ENCODE results near the gene HSD17B12. TPM values are rescaled to one million over a fixed set of nuclear protein-coding genes. Genes with fewer than 3 reads are reported as not detected.

HSD17B12 gene
- total and polyA plus RNA-seq, 2 of the 8 experiments (the other 6 are each of a cell fraction or from before 2014, with no cell fraction given), result 46.0 to 121 TPM

DNA sequence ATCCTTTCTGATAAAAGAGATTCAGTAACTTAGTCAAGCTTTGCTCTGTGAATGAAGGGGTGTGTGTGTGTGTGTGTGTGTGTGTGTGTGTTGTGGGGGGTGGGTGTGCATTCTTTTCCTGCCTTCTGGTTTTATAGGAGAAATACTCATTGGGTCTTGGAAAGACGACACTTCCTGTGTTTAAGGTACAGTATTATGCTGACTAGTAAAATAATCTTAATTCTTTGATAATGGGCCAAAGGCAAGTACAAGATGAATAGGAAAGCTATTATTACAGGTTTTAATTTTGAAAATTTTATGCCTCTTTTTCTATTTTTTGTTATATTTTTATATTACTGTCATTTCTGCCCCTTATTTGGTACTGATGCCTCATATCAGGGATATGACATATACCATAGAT, 26.1 kb downstream of the HSD17B12 start:
- Histone ChIP-seq H3K27ac (ENCODE audit: low read depth, low read length) (no peak overlapping the region), H4K8ac (ENCODE audit: extremely low read depth, insufficient read depth, low read length) (no peak overlapping the region), H4K91ac (replicated peaks; ENCODE audit: insufficient read length, low read length) (no peak overlapping the region), H3K4me1 (replicated peaks in 1 of 4; ENCODE audit: control insufficient read depth in 3 of 4, insufficient read depth in 4 of 4, low read length in 3 of 4) (no peaks in the 10 kb centered on the region), H2AK5ac (ENCODE audit: low read depth, low read length) (no peak overlapping the region), H2AFZ (ENCODE audit: low read length) (no peak overlapping the region), H3K14ac (ENCODE audit: insufficient read length) (no peak overlapping the region), H2BK120ac (replicated peaks; ENCODE audit: low read depth, low read length) (no peak overlapping the region), H4K5ac (ENCODE audit: insufficient read length, low read depth, low read length) (no peak overlapping the region), H3K79me2 (ENCODE audit: control insufficient read depth in 1 of 2, insufficient read depth in 2 of 2, low read length in 2 of 2) (peaks cover 0 to 75% of the 10 kb centered on the region in 2 experiments; a peak in 2 of 4 replicates), H3K79me1 (ENCODE audit: low read depth, low read length) (peaks cover 6% of the 10 kb centered on the region), H3K9me3 (ENCODE audit: insufficient read depth in 2 of 2, low read depth in 1 of 2, low read length in 1 of 2) (no peaks in the 10 kb centered on the region), H3K23me2 (ENCODE audit: low read depth, low read length) (peaks cover 2% of the 10 kb centered on the region; the same call in 1 of the 2 replicates), H2BK20ac (ENCODE audit: low read length) (no peak overlapping the region), H3K27me3 (replicated peaks in 1 of 4; ENCODE audit: control insufficient read depth in 3 of 4, extremely low read depth in 1 of 4, insufficient read depth in 3 of 4, low read length in 3 of 4) (no peaks in the 10 kb centered on the region), H2BK15ac (ENCODE audit: low read length) (no peak overlapping the region), H3K4ac (replicated peaks; ENCODE audit: insufficient read length, low read depth, low read length) (no peak overlapping the region), H3K9ac (replicated peaks in 1 of 4; ENCODE audit: extremely low read depth in 1 of 4, low read depth in 3 of 4, low read length in 3 of 4) (no peak overlapping the region), H3K23ac (ENCODE audit: insufficient read length) (no peak overlapping the region), H3K18ac (ENCODE audit: extremely low read depth, low read length) (no peak overlapping the region), H3K4me3 (ENCODE audit: extremely low read depth in 1 of 4, insufficient read depth in 2 of 4, low read depth in 3 of 4, low read length in 4 of 4) (no peak overlapping the region), H4K20me1 (replicated peaks in 1 of 2; ENCODE audit: control insufficient read depth in 1 of 2, insufficient read depth in 2 of 2, low read length in 2 of 2) (peaks cover 5 to 9% of the 10 kb centered on the region in 2 experiments), H3K36me3 (ENCODE audit: control insufficient read depth in 2 of 4, insufficient read depth in 4 of 4, low read length in 3 of 4) (no peaks in the 10 kb centered on the region; a peak in 1 of 8 replicates), H3K4me2 (ENCODE audit: insufficient read depth in 1 of 2, low read depth in 2 of 2, low read length in 2 of 2) (no peak overlapping the region), H2BK12ac (ENCODE audit: low read depth, low read length) (no peak overlapping the region), H2BK5ac (ENCODE audit: low read depth, low read length) (no peak overlapping the region), H3K56ac (replicated peaks; ENCODE audit: insufficient read length, low read depth, low read length) (no peak overlapping the region)
- CTCF ChIA-PET (ENCODE audit: partially characterized antibody), result interaction anchor here (0.7 to 1.5 kb wide), 5 partner anchors 14 to 865 kb away, joined by 3 to 4 read pairs (median 4); no protein-coding TSS in a partner anchor
- no peak for DNase-seq (ENCODE audit: low read depth in 1 of 2, low spot score in 2 of 2)
- FAIRE-seq, result no peak
- POLR2A ChIA-PET (ENCODE audit: partially characterized antibody), result interaction anchor here (0.6 to 0.8 kb wide), 2 partner anchors 21 to 36 kb away, joined by 3 read pairs; no protein-coding TSS in a partner anchor
- no peak for TF ChIP-seq TAF7 (optimal IDR thresholded peaks at IDR 0.05; ENCODE audit: borderline replicate concordance, low read depth, low read length)
- WGBS, 2 experiments (ENCODE audit: extremely low coverage in 1 of 2, insufficient coverage in 1 of 2, insufficient read length in 1 of 2, insufficient replicate concordance in 2 of 2, low coverage in 1 of 2, low lambda C conversion rate in 2 of 2, missing lambda C conversion rate in 1 of 2), result 93% methylated on average over 1 of the region's 1 CpG; no CpG with 5 or more reads in 1 of the 2 experiments

All from H1 (cell line).